Mucosa of rectum (tissue), 2 donors: ENCODE results near the gene CYP27A1.
A peak's percentile ranks its signal among the peaks of the same experiment; 100 is the strongest.

ENCODE experiments used
- H3K27ac ChIP-seq, 2 donors: one replicate each; pipeline ENCODE4 v1.7.0; 2013; ENCODE audit warnings: inconsistent platforms in 2 of 2, low read depth in 2 of 2, low read length in 2 of 2
- H3K27me3 ChIP-seq, 2 donors: one replicate each; pipeline ENCODE4 v1.7.0; 2013; ENCODE audit warnings: low read length in 2 of 2; ENCODE audit not compliant: control insufficient read depth in 2 of 2, insufficient read depth in 2 of 2
- H3K36me3 ChIP-seq, 2 donors: one replicate each; pipeline ENCODE4 v1.7.0; 2013; ENCODE audit warnings: low read length in 2 of 2; ENCODE audit not compliant: control insufficient read depth in 2 of 2, insufficient read depth in 2 of 2
- H3K4me1 ChIP-seq, 2 donors: one replicate each; pipeline ENCODE4 v1.7.0; 2013; ENCODE audit warnings: low read length in 2 of 2, mild to moderate bottlenecking in 1 of 2; ENCODE audit not compliant: control insufficient read depth in 2 of 2, insufficient read depth in 2 of 2
- H3K4me3 ChIP-seq, 2 donors: one replicate each; pipeline ENCODE4 v1.7.0; 2013; ENCODE audit warnings: low read length in 2 of 2
- H3K9ac ChIP-seq, 2 donors: one replicate each; pipeline ENCODE4 v1.7.0; 2013; ENCODE audit warnings: low read length in 2 of 2, low read depth in 1 of 2, mild to moderate bottlenecking in 1 of 2
- H3K9me3 ChIP-seq, 2 donors: one replicate each; pipeline ENCODE4 v1.7.0; 2013; ENCODE audit warnings: low read length in 2 of 2; ENCODE audit not compliant: control insufficient read depth in 2 of 2
- donor health status: healthy.
- donor health status: Normal muscosa, but diverticular disease.

CYP27A1 gene

DNA sequence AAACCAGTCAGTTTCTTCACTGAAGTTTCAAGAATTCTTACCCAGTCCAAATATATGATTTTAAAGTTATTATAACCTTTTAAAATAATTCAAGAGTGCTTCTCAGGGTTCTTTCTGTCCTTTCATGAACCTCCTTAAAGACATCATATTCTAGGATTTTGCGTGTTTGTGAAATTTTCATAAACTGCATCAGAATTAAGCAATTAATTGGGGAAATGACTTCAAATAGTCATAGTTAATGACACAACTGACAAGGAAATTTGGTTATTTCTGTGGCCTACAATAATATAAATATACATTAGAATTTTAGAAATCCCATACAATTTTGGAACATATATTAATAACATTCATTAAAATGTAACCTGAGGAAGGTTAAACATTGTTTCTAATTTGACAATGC, 10.5 kb downstream of the CYP27A1 start:
- Histone ChIP-seq H3K27ac (no peak overlapping the region), H3K27me3 (no peaks in the 10 kb centered on the region), H3K9ac (no peak overlapping the region), H3K9me3 (no peaks in the 10 kb centered on the region), H3K4me3 (no peak overlapping the region), H3K36me3 (no peaks in the 10 kb centered on the region), H3K4me1 (no peaks in the 10 kb centered on the region)

DNA sequence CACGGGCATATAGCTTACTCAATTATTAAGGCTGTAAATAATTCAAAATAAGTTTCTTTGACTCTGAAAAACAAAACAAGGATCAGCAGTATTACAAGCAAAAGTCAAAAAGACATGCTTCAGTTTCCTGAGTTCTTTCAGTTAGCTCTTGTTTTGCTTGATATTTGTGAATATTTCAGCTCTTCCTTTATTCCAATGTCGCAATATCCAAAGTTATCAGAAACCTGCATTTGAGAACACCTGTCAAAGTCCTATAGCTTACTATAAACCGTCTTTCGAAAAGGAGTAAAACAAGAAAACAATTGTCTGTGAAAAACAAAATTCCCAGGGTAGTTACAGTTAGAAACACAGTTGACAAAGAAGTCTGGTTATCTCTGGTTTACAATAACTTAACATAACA, 14.7 kb downstream of the CYP27A1 start:
- Histone ChIP-seq H3K36me3 (no peaks in the 10 kb centered on the region), H3K27ac (no peak overlapping the region), H3K27me3 (no peaks in the 10 kb centered on the region), H3K9ac (no peak overlapping the region), H3K4me1 (no peaks in the 10 kb centered on the region), H3K9me3 (no peaks in the 10 kb centered on the region), H3K4me3 (no peak overlapping the region)

DNA sequence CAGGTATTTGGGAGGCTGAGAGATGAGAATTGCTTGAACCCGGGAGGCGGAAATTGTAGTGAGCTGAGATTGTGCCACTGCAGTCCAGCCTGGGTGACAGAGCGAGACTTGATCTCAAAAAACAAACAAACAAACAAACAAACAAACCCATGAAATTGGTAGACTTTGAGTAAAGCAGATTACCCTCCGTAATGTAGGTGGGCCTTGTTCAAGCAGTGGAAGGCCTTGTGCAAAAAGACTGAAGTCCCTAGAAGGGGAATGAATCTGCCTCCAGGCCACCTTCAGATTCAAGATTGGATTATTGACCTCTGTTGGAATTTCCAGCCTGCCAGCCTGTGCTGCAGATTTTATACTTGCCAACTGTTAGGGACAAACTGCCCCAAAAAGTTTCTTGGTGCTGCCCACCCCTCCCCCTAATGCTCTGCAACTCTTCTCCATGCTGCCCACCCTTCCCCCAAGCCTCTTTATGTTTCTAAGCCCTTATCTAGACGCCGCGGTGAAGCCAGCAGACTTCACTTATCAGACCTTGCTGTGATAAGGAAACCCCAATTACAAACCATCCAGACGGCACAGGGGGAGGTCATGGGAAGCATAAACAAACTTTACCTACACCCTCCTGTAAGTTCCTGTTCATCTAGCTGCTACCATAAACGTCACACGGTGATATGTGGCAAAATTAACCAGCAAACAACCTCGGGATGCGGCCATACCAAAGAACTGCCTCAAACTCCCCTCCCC, 17.0 kb downstream of the CYP27A1 start:
- Histone ChIP-seq H3K27ac (no peak overlapping the region), H3K36me3 (no peaks in the 10 kb centered on the region), H3K4me1 (no peaks in the 10 kb centered on the region), H3K4me3 (no peak overlapping the region), H3K9ac (no peak overlapping the region), H3K9me3 (no peaks in the 10 kb centered on the region), H3K27me3 (no peaks in the 10 kb centered on the region)

DNA sequence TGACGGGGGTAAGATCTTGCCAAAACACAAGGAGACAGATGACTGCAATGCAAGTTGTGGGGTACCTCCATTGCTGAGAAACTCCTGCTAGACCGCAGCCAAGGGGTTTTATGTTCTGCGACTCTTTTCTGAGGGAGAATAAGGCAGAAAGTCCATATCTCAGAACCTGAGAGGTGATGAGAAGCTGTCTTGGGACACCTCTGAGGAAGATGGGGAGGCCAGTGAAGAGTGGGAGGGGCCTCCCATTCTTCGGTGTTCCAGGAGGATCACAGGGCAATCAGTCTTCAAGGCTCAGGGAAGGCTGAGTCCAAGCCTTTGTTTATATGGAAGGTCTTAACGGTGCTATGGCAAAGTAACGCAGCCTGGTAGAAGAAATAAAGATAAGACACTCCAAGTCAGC, 18.0 kb downstream of the CYP27A1 start:
- H3K27ac ChIP-seq, result no peak overlapping the region
- no peaks in the 10 kb centered on the region for H3K4me1 ChIP-seq
- no peaks in the 10 kb centered on the region for H3K27me3 ChIP-seq

DNA sequence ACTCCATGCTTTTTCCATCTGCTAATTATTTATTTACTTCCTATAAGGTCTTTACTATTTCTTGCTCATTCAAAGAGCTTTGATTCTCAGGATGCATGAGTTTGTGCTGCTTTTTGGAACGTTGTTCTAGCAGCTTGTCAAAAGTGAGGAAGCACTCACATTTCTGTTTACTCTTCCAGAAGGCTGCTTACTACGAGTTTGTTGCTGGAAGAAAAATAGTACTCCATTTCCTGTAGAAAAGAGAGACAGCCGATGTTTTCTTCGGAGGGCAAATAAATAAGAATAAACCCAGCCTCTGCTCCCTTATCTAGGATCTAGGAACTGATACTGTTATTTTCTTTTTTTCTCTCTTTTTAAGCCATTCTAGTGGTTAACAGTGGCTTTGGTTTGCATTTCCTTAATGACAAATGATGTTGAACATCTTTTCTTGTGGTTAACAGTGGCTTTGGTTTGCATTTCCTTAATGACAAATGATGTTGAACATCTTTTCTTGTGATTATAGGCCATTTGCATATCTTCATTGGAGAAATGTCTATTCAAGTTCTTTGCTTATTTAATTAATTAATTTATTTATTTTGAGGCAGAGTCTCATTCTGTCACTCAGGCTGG, 20.5 kb downstream of the CYP27A1 start:
- Histone ChIP-seq H3K4me3 (no peak overlapping the region), H3K9me3 (peaks cover 0 to 4% of the 10 kb centered on the region in 2 donors)

More for the DNA sequence above, 18.0 kb downstream of the CYP27A1 start:
- Histone ChIP-seq H3K36me3 (no peaks in the 10 kb centered on the region), H3K4me3 (no peak overlapping the region), H3K9ac (no peak overlapping the region), H3K9me3 (peaks cover 0 to 3% of the 10 kb centered on the region in 2 donors)

DNA sequence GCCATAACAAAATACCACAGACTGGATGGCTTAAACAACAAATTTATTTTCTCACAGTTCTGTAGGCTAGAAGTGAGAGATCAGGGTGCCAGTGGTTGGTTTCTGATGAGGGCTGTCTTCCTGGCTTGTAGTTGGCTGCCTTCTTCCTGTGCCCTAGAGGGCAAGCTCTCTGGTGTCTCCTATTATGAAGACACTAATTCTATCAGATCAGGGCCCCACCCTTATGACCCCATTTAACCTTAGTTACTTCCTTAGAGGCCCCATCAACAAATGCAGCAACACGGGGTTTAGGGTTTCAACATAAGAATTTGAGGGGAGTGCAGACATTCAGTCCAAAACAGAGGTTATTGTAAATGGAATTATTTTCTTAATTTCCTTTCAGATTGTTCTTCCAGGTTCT, 22.9 kb downstream of the CYP27A1 start:
- Histone ChIP-seq H3K9ac (no peak overlapping the region), H3K4me3 (no peak overlapping the region), H3K27ac (no peak overlapping the region), H3K4me1 (no peaks in the 10 kb centered on the region), H3K9me3 (peaks cover 0 to 4% of the 10 kb centered on the region in 2 donors), H3K36me3 (no peaks in the 10 kb centered on the region), H3K27me3 (no peaks in the 10 kb centered on the region)

More for the DNA sequence above, 20.5 kb downstream of the CYP27A1 start:
- H3K36me3 ChIP-seq, result no peaks in the 10 kb centered on the region
- H3K27ac ChIP-seq, result no peak overlapping the region
- no peaks in the 10 kb centered on the region for H3K4me1 ChIP-seq
- no peak overlapping the region for H3K9ac ChIP-seq
- no peaks in the 10 kb centered on the region for H3K27me3 ChIP-seq

DNA sequence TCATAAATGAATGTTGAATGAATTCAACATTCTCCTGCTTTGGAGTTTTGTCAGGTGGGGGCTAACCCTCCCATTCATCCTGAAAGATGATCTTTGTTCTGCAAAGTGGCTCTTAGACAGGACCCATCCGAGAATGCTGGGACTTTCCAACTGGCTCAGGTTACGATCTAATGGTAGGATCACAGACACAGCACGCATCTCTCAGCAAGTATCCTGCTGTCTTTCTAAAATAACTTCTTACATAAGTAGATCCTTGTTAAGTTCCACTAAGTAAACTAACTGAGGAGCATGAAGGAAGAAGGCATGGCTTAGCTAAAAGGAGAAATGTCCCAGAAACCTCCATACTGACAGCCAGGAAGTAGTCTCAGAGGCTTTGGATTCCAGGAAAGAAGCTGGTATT, 23.7 kb downstream of the CYP27A1 start:
- peaks cover 0 to 4% of the 10 kb centered on the region in 2 donors for H3K9me3 ChIP-seq
- H3K4me3 ChIP-seq, result no peak overlapping the region
- no peak overlapping the region for H3K9ac ChIP-seq
- H3K4me1 ChIP-seq, result no peaks in the 10 kb centered on the region
- H3K27me3 ChIP-seq, result no peaks in the 10 kb centered on the region
- no peaks in the 10 kb centered on the region for H3K36me3 ChIP-seq
- H3K27ac ChIP-seq, result no peak overlapping the region

DNA sequence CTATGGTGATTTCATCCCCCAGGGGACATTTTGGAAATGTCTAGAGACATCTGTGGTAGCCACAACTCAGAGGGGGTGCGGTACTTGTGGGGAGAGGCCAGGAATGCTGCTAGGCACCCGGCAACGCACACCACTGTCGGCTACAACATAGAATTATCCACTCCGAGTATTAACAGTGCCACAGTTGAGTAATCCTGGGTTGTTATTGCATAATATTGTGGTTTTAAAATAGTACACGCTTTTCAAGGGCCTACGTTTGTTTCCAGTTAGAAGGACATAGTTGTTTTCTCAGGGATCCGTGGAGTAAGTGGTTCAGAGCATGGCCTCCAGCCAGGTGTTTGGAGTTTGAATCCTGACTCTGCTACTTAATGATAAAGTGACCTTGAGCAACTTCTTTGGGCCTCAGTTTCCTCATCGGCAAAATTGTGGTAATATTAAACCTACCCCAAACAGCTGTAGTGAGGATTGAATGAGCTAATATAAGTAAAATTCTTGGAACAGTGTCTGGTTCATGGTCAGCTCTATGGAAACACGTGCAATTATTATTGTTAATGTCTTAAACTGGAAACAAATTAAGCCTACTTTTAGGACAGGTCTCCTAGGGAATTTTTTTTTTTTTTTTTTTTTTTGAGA, 24.5 kb downstream of the CYP27A1 start:
- Histone ChIP-seq H3K9me3 (peaks cover 0 to 4% of the 10 kb centered on the region in 2 donors), H3K9ac (no peak overlapping the region), H3K27ac (peak overlapping the region in 1 of 2 donors; percentile 14), H3K36me3 (no peaks in the 10 kb centered on the region), H3K4me3 (no peak overlapping the region), H3K4me1 (no peaks in the 10 kb centered on the region), H3K27me3 (no peaks in the 10 kb centered on the region)

DNA sequence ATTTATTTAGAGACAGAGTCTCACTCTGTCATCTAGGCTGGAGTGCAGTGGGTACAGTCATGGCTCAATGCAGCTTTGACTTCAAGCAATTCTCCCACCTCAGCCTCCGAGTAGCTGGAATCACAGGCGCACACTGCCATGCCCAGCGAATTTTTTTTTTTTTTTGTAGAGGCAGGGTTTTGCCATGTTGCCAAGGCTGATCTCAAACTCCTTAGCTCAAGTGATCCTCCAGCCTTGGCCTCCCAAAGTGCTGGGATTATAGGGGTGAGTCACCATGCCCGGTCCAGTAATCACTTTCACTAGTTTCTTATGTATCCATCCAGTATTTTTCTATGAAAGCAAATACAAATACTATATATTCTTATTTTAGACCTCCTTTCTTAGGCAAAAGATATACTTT, 25.7 kb downstream of the CYP27A1 start:
- Histone ChIP-seq H3K27me3 (no peaks in the 10 kb centered on the region), H3K4me3 (no peak overlapping the region), H3K27ac (no peak overlapping the region), H3K4me1 (no peaks in the 10 kb centered on the region), H3K36me3 (peaks cover 0 to 6% of the 10 kb centered on the region in 2 donors), H3K9ac (no peak overlapping the region), H3K9me3 (peaks cover 0 to 4% of the 10 kb centered on the region in 2 donors)

DNA sequence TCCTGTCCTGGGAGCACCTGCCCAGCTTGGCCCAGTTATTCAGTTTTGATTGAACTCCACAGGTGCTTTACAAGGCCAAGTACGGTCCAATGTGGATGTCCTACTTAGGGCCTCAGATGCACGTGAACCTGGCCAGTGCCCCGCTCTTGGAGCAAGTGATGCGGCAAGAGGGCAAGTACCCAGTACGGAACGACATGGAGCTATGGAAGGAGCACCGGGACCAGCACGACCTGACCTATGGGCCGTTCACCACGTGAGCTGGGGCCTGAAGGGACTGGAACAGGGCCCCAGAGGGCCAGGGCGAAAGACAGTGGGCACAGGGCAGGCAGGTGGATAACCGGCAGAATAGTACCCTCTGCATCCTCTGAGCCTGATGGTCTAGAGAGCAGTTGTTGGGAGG, 27.6 kb downstream of the CYP27A1 start:
- Histone ChIP-seq H3K9me3 (peaks cover 0 to 4% of the 10 kb centered on the region in 2 donors), H3K27me3 (no peaks in the 10 kb centered on the region), H3K4me1 (peaks cover 10 to 11% of the 10 kb centered on the region in 2 donors), H3K9ac (no peak overlapping the region), H3K36me3 (peaks cover 0 to 18% of the 10 kb centered on the region in 2 donors), H3K27ac (no peak overlapping the region), H3K4me3 (no peak overlapping the region)
